HG02623 (cell line): Measurements from ENCODE around the gene CTSZ.
"Not testable (repeated sequence)": the region's sequence is repeated elsewhere in the genome, so short reads cannot be mapped to it uniquely, and the experiment has no call there.

Source experiments
- ATAC-seq: cut with Tn5 transposase; IDR thresholded peaks from one replicate; pipeline ENCODE4 v1.9.1; 2021; ENCODE audit warnings: moderate library complexity; ENCODE audit not compliant: unreplicated experiment

CTSZ gene

DNA sequence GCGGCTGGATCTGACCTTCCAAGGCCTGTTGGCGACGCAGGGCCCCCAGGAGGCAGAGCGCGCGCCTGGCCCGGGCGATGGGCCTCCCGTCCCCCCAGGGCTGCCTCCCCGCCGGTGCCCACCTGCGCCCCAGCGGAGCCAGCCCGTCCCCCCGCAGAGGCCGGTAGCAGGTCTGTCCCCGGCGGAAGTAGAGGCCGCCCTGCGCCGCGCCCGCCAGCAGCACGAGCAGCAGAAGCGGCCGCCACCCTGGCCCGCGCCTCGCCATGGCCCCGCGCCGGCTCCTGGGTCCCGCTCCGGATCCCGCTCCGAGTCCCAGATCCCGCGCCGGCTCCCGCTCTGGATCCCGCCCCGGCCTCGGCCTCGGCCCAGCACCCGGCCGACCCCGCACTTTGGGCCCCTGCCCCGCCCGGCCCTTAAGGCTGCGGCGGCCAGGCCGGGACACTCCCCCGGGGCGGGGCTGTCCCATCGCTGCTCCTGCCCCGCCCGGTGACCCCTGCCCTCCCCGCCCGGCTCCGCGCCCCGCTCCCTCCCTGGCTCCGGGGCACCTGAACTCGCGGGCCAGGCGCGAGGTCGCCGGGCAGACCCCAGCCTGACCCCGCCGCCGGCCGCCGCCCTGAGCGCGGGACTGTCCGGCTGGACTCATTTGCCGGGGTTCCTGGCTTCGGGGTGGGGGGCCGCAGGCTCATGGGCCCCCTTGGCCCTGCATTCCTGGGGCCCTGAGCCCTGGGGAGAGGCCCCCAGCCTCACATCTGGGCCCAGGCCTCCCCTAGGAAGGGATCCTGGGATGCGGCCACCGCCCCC lies at the start of gene CTSZ:
Gene CTSZ (minus strand): TSS at position 391 of the 801 bp plus-strand sequence. CDS start 126 bp downstream, at position 265.
- peak; percentile 20 for ATAC-seq

DNA sequence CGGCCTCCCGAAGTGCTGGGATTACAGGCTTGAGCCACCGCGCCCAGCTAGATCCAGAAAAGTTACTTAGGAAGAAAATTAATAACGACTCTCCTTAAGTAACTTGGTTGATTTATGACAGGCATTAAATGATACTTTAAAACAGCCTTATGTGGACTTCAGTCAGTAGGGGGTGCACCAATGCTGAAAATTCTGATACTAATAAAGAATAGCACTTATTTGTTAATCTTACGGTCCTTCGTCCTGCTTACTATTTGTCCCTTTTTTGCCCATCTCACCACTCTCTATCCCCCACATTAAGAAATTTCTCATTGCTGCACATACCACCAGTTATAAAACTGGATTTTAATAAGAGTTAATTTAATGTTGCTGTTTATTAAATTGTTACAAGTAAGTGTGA lies 48.2 kb upstream of the CTSZ start:
- ATAC-seq, result no peak

DNA sequence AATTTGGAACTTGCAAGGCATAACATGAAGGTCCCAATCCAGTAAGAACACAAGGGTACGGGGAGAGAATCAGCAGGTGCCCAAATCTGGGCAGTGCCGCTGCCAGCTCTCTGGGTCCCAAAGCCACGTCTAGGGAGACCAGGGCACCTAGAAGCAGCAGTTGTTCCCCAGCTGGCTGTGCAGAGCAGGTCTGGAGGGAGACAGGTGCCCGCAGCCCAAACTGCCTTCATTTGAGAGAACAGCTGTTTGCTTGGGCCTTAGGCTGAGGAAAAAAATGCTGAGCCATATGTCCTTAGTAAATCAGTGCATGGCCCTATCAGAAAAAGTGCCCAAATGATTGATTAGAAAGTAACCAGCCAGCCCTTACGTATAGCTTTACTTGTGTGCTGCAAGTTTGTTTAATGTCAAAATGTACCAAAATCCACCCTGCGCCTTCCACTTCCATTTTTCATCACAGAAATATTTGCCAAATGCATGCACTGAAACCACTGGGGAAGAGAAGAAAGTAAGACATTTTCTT lies 44.7 kb upstream of the CTSZ start:
- no peak for ATAC-seq

DNA sequence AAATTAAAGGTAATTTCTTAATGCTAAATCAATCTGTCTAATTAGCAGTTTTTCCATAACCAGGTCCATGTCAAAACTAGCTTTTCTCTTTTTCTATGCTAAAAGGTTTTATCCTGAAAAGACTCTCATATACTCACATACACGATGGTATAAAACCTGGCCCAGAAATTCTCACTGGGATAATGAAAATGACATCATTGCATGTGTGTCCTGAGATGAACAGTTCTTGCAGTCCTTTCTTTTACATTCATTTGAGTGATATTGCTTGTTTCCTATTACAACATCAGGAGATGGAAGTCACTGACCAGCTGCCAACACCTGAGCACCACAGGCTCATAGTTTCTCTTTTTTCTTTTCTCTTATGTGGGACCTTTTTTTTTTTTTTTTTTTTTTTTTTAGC lies 43.4 kb upstream of the CTSZ start:
- ATAC-seq, result no peak

DNA sequence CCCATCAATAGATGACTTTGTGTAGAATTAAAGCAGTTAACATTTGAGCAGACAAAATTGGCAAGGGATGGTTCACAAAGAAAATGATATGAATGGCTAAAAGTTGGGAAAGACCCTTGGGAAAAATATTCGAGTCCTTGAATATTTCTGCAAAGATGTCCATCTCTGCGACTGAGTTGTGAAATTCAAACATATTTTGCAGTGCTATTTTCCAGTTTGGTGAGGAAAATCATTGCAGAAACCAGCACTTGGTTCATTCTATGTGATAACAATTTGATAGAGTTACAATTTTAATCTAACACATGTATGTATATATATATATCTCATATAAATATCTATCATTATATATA lies 41.6 kb upstream of the CTSZ start:
- ATAC-seq, result no peak

DNA sequence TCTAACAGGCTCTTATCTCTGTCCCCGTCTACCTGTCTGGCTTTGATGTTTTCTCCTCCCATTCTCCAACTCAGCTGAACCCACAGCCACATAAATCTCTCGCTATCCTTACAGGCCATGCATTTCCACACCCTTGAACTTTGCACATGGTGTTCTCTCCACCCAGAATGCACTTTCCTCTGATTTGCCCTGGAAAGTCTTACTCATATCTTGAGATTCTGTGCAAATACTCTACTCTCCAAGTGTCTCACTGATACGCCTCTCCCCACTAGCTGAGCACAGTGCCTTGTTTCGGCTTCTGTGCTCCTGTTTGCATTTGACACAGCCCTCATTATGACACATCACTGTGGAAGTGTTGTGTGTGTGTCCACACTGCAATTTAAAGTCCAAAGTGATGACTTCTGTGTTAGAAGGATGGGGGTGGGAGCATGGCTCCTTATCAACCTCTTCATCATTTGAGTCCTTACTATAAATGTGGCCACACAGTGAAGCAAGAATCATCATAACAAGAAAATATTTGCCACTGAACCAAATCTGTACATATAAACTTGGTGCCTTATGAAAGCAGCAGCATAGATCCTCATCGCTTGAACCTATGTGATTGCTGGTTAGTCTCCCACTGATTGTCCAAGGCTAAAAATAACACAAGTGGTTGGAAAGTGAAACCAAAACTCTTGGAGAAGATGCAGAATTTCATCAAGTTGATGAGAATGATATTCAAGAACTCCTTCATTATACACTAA lies 41.1 kb upstream of the CTSZ start:
- no peak for ATAC-seq

DNA sequence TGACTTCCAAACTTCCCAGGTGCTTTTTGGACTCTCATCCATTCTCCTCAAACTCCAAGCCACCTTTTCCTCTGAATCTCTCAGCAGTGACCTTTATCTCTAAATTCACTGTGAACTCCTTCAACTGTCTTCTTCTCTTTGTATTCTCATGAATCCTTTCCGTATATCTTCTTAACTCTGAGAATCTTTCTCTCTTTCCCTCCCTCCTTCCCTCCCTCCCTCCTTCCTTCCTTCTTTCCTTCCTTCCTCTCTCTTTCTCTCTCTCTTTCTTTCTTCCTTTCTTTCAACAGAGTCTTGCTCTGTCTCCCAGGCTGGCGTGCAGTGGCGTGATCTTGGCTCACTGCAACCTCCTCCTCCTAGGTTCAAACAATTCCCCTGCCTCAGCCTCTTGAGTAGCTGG lies 39.8 kb upstream of the CTSZ start:
- ATAC-seq, result no peak

DNA sequence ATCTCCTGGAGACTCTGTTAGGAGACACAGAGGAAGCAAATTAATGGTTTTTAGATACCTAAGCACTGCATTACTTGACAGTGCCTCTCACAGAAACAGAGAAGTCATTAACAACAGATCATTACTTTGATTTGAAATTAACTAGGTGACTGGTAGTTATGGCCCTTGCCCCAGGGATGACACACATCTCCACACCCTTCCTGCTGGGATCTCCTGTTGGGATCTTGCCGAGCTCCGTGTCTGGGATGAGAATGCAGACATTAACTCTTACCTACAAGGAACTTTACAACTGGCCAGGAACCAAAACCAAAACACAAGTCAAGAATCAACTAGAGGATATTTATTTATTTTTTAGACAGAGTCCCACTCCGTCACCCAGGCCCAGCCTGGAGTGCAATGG lies 37.7 kb upstream of the CTSZ start:
- no peak for ATAC-seq

DNA sequence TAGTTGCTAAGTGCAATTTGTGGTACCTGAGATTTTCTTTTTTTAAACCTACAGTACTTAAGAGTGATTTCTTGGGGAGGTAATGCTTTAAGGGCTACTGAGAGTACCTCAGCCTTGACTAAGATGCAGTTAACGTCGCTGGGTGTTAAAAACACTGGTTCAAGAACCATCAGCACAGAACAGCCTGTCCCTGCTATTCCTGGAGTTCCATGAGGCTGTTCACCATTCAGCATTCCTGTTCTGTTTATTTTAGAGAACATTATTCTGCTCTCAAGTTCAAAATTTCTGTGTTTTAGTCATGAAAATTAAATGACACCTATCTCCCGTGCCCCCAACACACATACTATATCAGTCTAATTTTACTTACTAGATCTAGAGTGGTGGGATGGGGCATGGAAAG lies 37.2 kb upstream of the CTSZ start:
- no peak for ATAC-seq

DNA sequence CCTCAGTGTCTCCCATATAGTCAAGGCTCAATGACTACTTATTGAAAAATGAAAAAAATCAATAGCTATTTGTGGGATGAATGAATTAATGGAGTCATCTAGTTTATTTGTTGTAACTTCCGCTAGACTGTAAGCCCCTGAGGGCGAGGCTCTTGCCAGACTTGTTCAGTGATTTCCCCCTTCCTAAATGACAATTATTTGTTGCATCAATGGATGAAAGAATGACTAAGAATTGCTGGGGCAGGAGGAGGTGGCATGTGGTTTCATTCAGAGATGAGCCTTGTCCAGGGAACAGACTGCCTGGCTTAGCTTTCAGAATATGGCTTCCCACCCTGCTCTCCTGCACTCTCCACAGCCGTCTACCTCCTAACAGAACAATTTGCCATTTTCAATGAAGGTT lies 36.6 kb upstream of the CTSZ start:
- ATAC-seq, result no peak

DNA sequence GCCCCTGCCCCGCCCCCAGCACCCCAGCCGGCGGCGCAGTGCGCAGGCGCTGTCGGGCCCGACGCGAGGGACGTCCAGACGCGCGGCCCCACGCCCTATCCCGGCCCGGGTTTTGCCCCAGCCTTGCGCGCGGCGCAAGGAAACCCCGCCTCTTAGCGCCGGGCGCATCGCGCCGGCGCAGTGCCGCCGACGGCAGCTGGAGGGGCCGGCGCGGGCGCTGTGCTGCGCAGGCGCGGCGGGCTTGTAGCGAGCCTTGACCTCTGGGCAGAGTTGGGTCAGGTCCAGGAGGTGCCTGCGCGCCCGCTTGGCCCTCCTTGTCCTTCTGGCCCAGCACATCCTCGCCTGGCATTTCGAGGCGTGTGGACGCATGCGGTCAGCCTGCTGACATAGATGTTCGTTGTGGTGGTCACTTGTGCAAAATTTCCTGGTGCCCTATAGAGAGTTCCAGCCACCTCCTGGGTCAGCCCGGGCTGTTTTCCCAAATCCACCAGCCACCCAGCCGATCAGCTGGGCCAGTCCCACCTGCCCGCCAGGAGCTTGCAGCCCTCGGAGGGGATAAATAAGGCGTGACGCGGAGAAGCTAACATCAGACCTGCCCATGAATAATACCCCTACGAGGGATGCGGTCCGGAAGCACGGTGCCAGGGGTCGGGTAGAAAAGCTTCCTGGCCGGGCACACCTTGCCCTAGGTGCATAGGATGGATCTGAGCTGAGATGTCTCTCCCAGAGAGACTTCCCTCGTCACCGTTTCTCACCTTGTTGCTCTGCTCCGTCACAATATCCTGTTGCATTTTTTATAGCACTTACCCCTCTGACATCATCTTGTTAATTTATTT lies 36.0 kb upstream of the CTSZ start:
- peak; percentile 90 for ATAC-seq

DNA sequence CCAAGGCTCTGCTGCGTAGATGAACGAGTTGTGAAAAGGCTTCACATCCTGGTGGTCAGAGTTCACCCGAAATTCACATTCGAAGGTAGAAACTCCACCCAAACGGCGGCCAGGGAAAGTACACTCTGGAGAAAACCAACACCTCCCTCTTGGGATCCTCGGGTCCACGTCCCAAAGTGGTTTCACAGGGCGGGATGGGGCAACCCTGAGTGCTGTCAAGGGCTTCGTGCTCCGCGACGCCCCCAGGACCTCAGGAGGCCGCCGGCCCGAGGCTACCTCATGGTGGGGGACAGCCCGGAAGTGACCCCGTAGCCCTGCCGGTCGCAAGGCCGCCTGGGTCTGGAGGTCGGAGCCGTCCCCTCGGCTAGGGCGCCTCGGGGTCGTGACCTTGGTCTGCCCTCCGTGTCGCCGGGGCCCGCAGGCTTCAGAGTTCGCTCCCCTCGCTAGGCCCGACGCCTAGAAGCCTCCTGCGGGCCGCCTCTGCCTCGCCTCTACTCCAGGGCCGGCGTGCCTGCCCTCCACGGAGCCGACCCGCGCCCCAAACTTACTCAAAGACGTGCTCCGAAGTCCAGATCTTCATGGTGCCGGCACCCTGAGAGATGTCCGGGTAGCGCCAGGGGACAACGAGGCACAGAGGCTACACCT lies 35.2 kb upstream of the CTSZ start, which contains the start of gene PRELID3B:
Gene PRELID3B (minus strand): TSS at position 636 of the 645 bp plus-strand sequence. CDS start 56 bp downstream, at position 580.
- peak; percentile 21 for ATAC-seq

DNA sequence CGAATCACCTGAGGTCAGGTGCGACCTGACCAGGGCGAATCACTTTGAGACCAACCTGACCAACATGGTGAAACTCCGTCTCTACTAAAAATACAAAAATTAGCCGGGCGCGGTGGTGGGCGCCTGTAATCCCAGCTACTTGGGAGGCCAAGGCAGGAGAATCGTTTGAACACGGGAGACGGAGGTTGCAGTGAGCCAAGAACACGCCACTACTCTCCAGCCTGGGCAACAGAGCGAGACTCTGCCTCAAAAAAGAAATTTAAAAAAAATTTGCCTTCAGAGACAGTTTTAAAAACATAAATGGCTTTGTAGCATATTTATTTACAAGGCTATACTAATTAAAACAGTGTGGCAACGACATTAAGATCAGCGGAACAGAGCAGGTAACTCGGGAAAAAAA lies 34.4 kb upstream of the CTSZ start:
- ATAC-seq, result not testable (repeated sequence)

DNA sequence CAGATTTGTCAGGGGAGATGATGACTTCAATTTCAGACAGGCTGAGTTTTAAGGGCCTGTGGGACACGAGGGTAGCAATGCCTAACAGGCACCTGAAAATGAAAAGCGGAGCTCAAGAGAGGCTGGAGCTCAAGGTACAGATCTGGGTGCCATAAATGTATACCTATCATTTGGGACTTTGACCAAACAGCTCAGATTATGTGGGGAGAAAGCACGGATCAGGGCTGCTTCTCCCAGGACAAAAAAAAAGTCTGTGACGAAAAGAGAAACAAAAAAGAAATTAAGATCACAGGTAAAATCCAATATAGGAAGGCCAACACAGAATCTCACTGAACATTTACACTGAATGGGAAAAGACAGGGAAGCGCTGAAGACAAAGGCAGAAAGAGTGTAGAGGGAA lies 33.6 kb upstream of the CTSZ start:
- ATAC-seq, result no peak

DNA sequence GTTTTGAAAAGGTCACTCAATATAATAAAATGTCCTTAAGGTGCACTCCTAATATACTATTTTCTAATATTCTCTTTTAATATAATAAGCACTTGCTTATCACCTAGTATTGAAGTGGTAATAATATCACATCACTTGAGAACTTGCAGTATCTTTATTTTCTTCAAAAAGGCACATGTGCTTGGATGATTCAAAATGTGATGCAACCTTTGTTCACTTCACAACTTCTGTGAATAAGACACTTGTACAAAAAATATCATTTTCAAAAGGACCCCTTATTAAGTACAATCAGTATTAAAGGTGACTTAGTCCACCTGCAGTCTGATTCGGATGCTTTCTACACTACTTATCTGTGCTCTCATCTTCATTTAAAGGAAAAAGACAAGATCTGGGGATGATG lies 32.2 kb upstream of the CTSZ start:
- no peak for ATAC-seq

DNA sequence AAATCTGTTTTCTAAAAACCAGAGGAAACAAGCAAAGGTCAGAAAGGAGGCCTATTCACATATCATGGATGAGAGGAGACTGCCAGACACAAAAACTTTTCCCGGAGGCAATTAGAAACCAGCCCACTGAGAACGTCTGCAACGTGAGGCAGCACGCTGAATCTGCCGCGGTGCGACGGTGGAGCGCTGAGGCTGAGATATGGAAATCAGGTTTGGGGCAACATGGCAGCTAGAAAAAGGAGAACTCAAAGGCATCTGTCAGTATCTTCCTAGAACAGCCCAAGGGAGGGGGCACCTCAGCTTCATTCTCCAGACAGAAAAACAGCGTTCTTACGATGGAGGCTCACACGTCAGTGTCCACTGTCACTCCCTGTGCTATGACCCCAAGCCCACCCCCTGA lies 30.3 kb upstream of the CTSZ start:
- ATAC-seq, result no peak

DNA sequence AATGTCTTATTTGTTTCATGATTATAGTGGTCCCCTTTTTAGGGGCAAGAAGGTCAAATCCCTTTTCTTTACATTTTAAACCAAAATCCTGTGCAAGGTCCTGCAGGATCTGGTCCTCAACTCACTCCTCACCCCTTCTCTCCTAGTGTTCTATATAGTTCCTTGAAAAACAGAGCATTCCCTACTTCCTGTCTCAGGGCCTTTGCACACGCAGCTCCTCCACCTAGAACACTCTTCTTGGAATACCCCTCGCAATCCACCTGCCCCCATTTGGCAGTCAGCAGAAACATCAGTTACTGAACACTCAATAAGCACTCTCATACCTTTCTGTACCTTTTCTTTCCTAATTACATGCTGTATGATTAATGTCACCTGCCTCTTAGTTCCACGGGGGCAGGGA lies 28.3 kb upstream of the CTSZ start:
- ATAC-seq, result no peak

DNA sequence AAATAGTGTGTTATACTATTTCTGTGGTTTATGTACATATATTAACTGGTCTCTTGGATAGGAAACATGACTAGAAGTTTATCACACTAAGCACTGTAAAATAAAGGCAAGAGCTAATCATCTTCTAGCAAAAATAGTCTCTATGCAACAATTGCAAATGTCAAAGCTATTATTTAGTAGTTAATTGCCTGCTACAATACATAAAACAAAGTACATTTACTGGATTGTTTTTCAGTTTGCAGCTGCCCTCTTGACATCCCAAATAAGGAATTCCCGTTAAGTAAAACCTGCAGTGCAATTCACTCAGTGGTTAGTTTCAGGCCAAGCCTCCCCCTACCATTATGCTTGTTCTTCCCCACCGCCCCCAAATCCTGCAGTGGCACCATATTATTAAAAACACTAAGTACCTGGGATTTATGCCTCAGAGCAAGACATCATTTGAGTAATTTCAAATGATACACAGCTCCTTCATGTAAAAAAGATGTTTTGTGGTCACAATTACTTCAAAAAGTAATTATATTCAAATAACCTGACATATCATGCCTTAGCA lies 26.6 kb upstream of the CTSZ start:
- ATAC-seq, result no peak

DNA sequence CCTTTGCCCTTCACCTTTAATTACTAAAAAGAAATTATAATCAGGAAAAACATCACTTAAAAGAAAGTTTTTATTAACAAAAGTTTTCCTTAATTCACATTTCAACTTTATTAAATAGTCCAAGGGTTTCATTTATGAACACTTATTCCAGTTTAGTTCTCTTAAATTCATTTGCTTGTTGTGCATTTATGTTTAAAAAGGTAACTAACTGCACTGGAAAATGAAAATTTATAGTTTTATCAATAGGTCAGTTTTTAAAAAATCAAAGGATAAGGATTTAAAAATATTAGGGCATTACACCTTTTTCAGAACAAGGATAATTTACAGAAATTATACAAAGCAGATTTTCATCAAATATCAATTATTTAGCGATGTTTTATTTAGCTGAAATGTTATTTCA lies 26.0 kb upstream of the CTSZ start:
- ATAC-seq, result no peak

DNA sequence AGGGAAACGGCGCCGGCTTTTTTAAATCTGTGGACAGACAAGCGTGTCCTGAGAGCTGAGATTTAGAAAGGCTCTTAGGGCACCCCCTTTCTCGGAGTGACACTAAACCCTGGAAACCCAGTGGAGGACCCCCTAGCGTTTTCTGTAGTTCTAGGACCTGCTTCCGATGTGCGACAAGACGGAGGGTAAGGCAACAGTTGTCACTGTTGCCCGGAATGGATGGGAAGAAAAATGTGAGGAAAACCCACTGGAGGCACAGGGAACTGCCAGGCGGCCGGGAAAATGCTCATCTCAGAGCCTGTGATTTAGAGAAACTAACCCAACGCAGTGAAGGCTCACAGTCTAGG lies 25.6 kb upstream of the CTSZ start:
- ATAC-seq, result no peak
